Measurements from ENCODE around the gene TUSC2. TPM values are rescaled to one million over a fixed set of nuclear protein-coding genes. Genes with fewer than 3 reads are reported as not detected.

The TUSC2 gene
- total RNA-seq, 1 experiment from 2014 or later: 33.5 TPM

GRCh38 chr3:50365080-50365841 is 37.2 kb upstream of the TUSC2 start:
- peaks cover 17% of the 10 kb centered on the region for H3K27me3 Mint-ChIP-seq (ENCODE audit: low read depth)
- no peak overlapping the region; a peak in 1 of 7 replicates for H3K27ac Mint-ChIP-seq
- H4K20me1 ChIP-seq (ENCODE audit: control insufficient read depth, insufficient read depth, insufficient read length): no peaks in the 10 kb centered on the region
- no peak overlapping the region for H2AK5ac ChIP-seq (ENCODE audit: insufficient read length, low read length)
- H3K18ac ChIP-seq (ENCODE audit: insufficient read length, low read depth, low read length): no peak overlapping the region
- H2AFZ ChIP-seq (ENCODE audit: low read length): no peak overlapping the region
- no peak overlapping the region for H3K27ac ChIP-seq (ENCODE audit: insufficient read length, low read depth, low read length)
- H3K9ac ChIP-seq (ENCODE audit: extremely low read depth, insufficient read length, low read length): peak overlapping the region; percentile 21
- H3T11ph ChIP-seq (ENCODE audit: low read length): no peak overlapping the region
- WGBS (ENCODE audit: extremely low coverage, insufficient read length, low lambda C conversion rate): no CpG with 5 or more reads among the region's 53 CpGs
- H3K4ac ChIP-seq (ENCODE audit: low read depth, low read length): no peak overlapping the region
- H4K91ac ChIP-seq (ENCODE audit: insufficient read length, low read depth, low read length): no peak overlapping the region
- no peak overlapping the region for H2BK20ac ChIP-seq (ENCODE audit: low read depth, low read length, poor library complexity, severe bottlenecking)
- no peaks in the 10 kb centered on the region for H3K4me1 ChIP-seq (ENCODE audit: insufficient read depth, low read length)
- peaks cover 7 to 12% of the 10 kb centered on the region in 2 experiments for H3K4me1 Mint-ChIP-seq
- H3K9me3 ChIP-seq (ENCODE audit: control insufficient read depth, low read depth, low read length): no peaks in the 10 kb centered on the region
- H4K5ac ChIP-seq (ENCODE audit: insufficient read length, low read depth, low read length): no peak overlapping the region
- peak overlapping the region; percentile 68 to 85 for H3K4me3 Mint-ChIP-seq
- H3K56ac ChIP-seq (ENCODE audit: insufficient read length, low read depth, low read length): no peak overlapping the region
- H2BK15ac ChIP-seq (ENCODE audit: low read depth, low read length): no peak overlapping the region
- H3K14ac ChIP-seq (ENCODE audit: insufficient read depth, low read length): 0 out of 2 replicates have a peak overlapping the region, but pooled peaks have one; percentile 14
- H3K79me2 ChIP-seq (ENCODE audit: insufficient read depth, low read length): no peaks in the 10 kb centered on the region
- no peak; the same call in 2 of the 3 replicates for TF ChIP-seq CTCF (conservative IDR thresholded peaks at IDR 0.05)
- no peaks in the 10 kb centered on the region; a peak in 1 of 5 replicates for H3K9me3 Mint-ChIP-seq
- H3K23ac ChIP-seq (ENCODE audit: insufficient read length, low read depth, low read length): no peak overlapping the region
- H4K8ac ChIP-seq (replicated peaks; ENCODE audit: insufficient read length, low read depth, low read length): no peak overlapping the region
- no peak overlapping the region for H2BK120ac ChIP-seq (ENCODE audit: low read depth, low read length, poor library complexity, severe bottlenecking)
- H2BK12ac ChIP-seq (ENCODE audit: insufficient read length, low read depth, low read length): no peak overlapping the region
- peak overlapping the region; percentile 63 for H3K4me2 ChIP-seq (ENCODE audit: insufficient read depth, insufficient read length, low read length)
- H3K27me3 ChIP-seq (ENCODE audit: insufficient read depth, low read length): no peaks in the 10 kb centered on the region
- no peaks in the 10 kb centered on the region for H3K79me1 ChIP-seq (ENCODE audit: insufficient read depth, low read depth, low read length, poor library complexity, severe bottlenecking)
- H2BK5ac ChIP-seq (ENCODE audit: insufficient read length, low read length): no peak overlapping the region
- H3K23me2 ChIP-seq (ENCODE audit: insufficient read length, low read depth, low read length, poor library complexity, severe bottlenecking): peaks cover 10% of the 10 kb centered on the region
- peak; percentile 97 for DNase-seq
- no peaks in the 10 kb centered on the region for H3K36me3 Mint-ChIP-seq (ENCODE audit: insufficient read depth in 1 of 3, low read depth in 3 of 3)

All from H9 (cell line).